HL-60 (cell line): ENCODE measurements around the gene PNMA1.

Experiments
- DNase-seq, 2 experiments: peaks; one replicate each; pipeline ENCODE4 v3.0.0-alpha.2; 2010 to 2020; ENCODE audit warnings: low read depth in 1 of 2, low spot score in 1 of 2
- H3K27ac ChIP-seq: fragments of 250-450 bp; sonication (Bioruptor Pico); replicated peaks from 2 replicates; pipeline ENCODE4 v1.5.1; 2020; ENCODE audit warnings: mild to moderate bottlenecking, moderate library complexity
- H3K27me3 ChIP-seq: fragments of 250-450 bp; sonication (Bioruptor Pico); 2 replicates; pipeline ENCODE4 v1.5.1; 2021; ENCODE audit warnings: mild to moderate bottlenecking, moderate library complexity; ENCODE audit not compliant: insufficient read depth, poor library complexity, severe bottlenecking
- H3K4me3 ChIP-seq: replicated peaks from 2 replicates; pipeline ENCODE4 v1.5.1; 2011; ENCODE audit warnings: mild to moderate bottlenecking, control low read depth, low read length; ENCODE audit not compliant: insufficient read depth
- CTCF ChIP-seq: IDR thresholded peaks from one replicate; pipeline ENCODE4 v1.5.1; 2011; ENCODE audit warnings: low read length, control low read depth, inconsistent platforms; ENCODE audit not compliant: insufficient read depth
- GABPA ChIP-seq: IDR thresholded peaks from 2 replicates; pipeline ENCODE4 v1.6.1; 2012; ENCODE audit warnings: low read depth
- POLR2AphosphoS5 ChIP-seq: IDR thresholded peaks from 2 replicates; pipeline ENCODE4 v1.6.1; 2012; ENCODE audit warnings: low read depth
- REST ChIP-seq: IDR thresholded peaks from 2 replicates; pipeline ENCODE4 v1.6.1; 2012; ENCODE audit warnings: low read depth; ENCODE audit not compliant: insufficient replicate concordance
- SPI1 ChIP-seq: IDR thresholded peaks from 2 replicates; pipeline ENCODE4 v1.6.1; 2012; ENCODE audit warnings: low read depth, mild to moderate bottlenecking, borderline replicate concordance

The PNMA1 gene

GRCh38 chr14:73742520-73743238 is 28.5 kb upstream of the PNMA1 start:
- no peak overlapping the region for H3K4me3 ChIP-seq
- no peak for DNase-seq
- no peaks in the 10 kb centered on the region for H3K27me3 ChIP-seq
- H3K27ac ChIP-seq: peak overlapping the region; percentile 90
- TF ChIP-seq REST (no peak), POLR2AphosphoS5 (no peak), SPI1 (no peak), CTCF (no peak), GABPA (no peak)

DNA sequence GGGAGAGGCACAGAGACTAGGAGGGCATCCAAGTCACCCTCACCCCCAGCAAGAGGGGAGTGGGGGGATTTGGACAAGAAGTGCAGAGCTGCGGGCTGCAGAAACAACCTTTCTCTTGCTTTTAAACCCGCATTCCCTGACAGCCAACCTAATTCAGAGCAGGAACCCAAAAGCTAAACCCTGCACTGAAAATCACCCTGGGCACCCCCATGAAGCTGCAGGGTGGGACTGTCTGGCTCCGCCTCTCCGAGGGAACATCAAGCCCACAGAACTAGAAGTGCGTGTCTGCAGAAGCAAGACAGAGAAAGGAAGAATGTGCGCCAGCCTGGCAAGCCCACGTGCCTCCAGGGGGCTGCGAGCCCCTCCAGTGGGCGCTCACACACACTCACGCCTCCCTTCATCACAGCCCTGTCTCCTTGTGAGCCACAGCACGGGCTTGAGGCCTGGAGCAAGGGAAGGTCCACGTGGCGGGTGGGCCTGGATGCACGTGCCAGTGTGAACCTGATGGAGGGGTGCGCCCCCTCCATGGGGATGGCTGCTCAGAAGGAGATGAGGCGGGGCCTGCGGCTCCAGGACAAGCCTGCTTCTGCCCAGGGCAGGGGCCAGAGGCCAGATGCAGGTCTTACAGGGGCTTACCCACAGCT is 27.8 kb upstream of the PNMA1 start:
- TF ChIP-seq REST (peak; percentile 11), CTCF (no peak), SPI1 (no peak), GABPA (no peak), POLR2AphosphoS5 (0 out of 2 replicates have a peak, but pooled peaks have one; percentile 43)
- Histone ChIP-seq H3K27me3 (no peaks in the 10 kb centered on the region), H3K4me3 (no peak overlapping the region), H3K27ac (peak overlapping the region; percentile 90)
- peak in 1 of 2 experiments; percentile 49 for DNase-seq

GRCh38 chr14:73741386-73741875 is 27.2 kb upstream of the PNMA1 start:
- no peak for TF ChIP-seq GABPA
- H3K4me3 ChIP-seq: peak overlapping the region; percentile 9; the same call in 1 of the 2 replicates
- DNase-seq: peak in 1 of 2 experiments; percentile 81
- no peaks in the 10 kb centered on the region for H3K27me3 ChIP-seq
- peak overlapping the region; percentile 90 for H3K27ac ChIP-seq

DNA sequence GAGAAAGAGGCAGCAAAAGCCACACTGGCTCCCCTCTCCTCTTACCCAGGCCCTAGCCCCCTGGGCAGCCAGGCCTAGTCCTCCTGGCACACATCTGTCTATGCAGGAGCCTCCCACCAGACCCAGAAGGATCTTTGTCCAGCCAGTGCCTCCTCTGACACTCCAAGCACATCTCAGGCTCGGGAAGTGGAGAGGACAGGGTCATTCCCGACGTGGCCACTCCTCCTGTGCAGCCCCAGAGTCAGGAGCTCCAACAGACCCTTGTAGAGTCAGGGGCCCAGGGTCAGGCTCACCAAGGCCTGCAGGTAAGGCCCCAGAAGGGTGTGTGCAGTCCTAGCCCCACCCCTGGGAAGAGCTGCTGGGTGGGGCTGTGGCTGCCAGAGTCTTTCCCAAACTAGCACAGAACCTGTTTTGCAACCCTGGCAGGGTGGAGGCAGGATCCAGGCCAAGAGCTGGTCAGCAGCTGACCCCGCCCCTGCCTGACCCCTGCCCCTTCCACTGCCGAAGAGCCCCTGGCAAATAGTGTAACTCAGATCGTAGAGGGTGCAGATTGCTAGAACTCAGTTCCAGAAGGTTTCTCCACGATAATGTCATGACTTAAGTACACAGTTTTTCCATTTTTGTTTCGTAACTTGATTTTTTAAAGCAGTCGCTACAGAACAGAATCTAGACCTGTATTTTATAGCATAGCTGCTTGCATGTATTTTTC is 26.6 kb upstream of the PNMA1 start:
- H3K27ac ChIP-seq: peak overlapping the region; percentile 90
- H3K27me3 ChIP-seq: no peaks in the 10 kb centered on the region
- DNase-seq: no peak
- no peak for TF ChIP-seq CTCF
- TF ChIP-seq SPI1: no peak
- no peak for TF ChIP-seq POLR2AphosphoS5
- no peak for TF ChIP-seq REST
- no peak for TF ChIP-seq GABPA
- 0 out of 2 replicates have a peak overlapping the region, but pooled peaks have one; percentile 9 for H3K4me3 ChIP-seq
